Hepatocyte (in vitro differentiated cells): Measurements from ENCODE around the gene APOL1. TPM values are rescaled to one million over a fixed set of nuclear protein-coding genes. Genes with fewer than 3 reads are reported as not detected.

ENCODE experiments used
- DNase-seq: peaks from one replicate; pipeline ENCODE4 v3.0.0-alpha.2; 2016; ENCODE audit warnings: low spot score
- H2AFZ ChIP-seq: fragments of 200-600 bp; sonication (generic); 2 replicates; pipeline ENCODE4 v1.6.0; 2016; ENCODE audit warnings: antibody characterized with exemption, mild to moderate bottlenecking
- H3K27ac ChIP-seq: fragments of 200-600 bp; sonication (generic); 2 replicates; pipeline ENCODE4 v1.5.1; 2016; ENCODE audit warnings: mild to moderate bottlenecking
- H3K27me3 ChIP-seq: fragments of 200-600 bp; sonication (generic); 2 replicates; pipeline ENCODE4 v1.6.1; 2016
- H3K36me3 ChIP-seq: fragments of 200-600 bp; sonication (generic); replicated peaks from 2 replicates; pipeline ENCODE4 v1.5.1; 2016; ENCODE audit warnings: low read depth; ENCODE audit not compliant: insufficient read depth
- H3K4me1 ChIP-seq: fragments of 200-600 bp; sonication (generic); 2 replicates; pipeline ENCODE4 v1.5.1; 2016; ENCODE audit warnings: mild to moderate bottlenecking, moderate library complexity; ENCODE audit not compliant: insufficient read depth
- H3K4me2 ChIP-seq: fragments of 200-600 bp; sonication (generic); 2 replicates; pipeline ENCODE4 v1.6.0; 2016
- H3K4me3 ChIP-seq: fragments of 200-600 bp; sonication (generic); 2 replicates; pipeline ENCODE4 v1.5.1; 2016; ENCODE audit warnings: mild to moderate bottlenecking
- H3K79me2 ChIP-seq: fragments of 200-600 bp; sonication (generic); 2 replicates; pipeline ENCODE4 v1.6.0; 2017; ENCODE audit warnings: mild to moderate bottlenecking
- H3K9me2 ChIP-seq: fragments of 200-600 bp; sonication (generic); replicated peaks from 2 replicates; pipeline ENCODE4 v1.6.0; 2017; ENCODE audit warnings: mild to moderate bottlenecking; ENCODE audit not compliant: insufficient read depth
- H3K9me3 ChIP-seq: fragments of 200-600 bp; sonication (generic); 2 replicates; pipeline ENCODE4 v1.5.1; 2016; ENCODE audit warnings: low read depth, mild to moderate bottlenecking
- H4K20me1 ChIP-seq: fragments of 200-600 bp; sonication (generic); 2 replicates; pipeline ENCODE4 v1.6.0; 2016; ENCODE audit warnings: mild to moderate bottlenecking; ENCODE audit not compliant: insufficient read depth, poor library complexity, severe bottlenecking
- CTCF ChIP-seq: fragments of 200-600 bp; sonication (generic); IDR thresholded peaks from 2 replicates; pipeline ENCODE4 v1.5.1; 2016; ENCODE audit warnings: antibody characterized with exemption, mild to moderate bottlenecking; ENCODE audit not compliant: poor library complexity
- EZH2 ChIP-seq: fragments of 200-600 bp; sonication (generic); IDR thresholded peaks from 2 replicates; pipeline ENCODE4 v1.6.1; 2016; ENCODE audit warnings: antibody characterized with exemption, mild to moderate bottlenecking, borderline replicate concordance
- EZH2phosphoT487 ChIP-seq: fragments of 200-600 bp; sonication (generic); IDR thresholded peaks from one replicate; pipeline ENCODE4 v1.6.1; 2018; ENCODE audit warnings: antibody characterized with exemption, mild to moderate bottlenecking, low read depth, moderate library complexity; ENCODE audit not compliant: unreplicated experiment, severe bottlenecking
- WGBS: methylation state at CpG from one replicate; pipeline ENCODE4 v1.1.6; 2016; ENCODE audit warnings: low lambda C conversion rate; ENCODE audit errors: missing lambda C conversion rate; 5-methylcytosine and 5-hydroxymethylcytosine counted together
- polyA plus RNA-seq: library from polyadenylated mRNA; unstranded; fragments of >200 nt; fragmentation: Nextera tagmentation; extraction: Ambion mirVana; gene quantifications from 2 replicates; pipeline ENCODE4 v1.2.1, GENCODE V29; 2016
- total RNA-seq: library from RNA; depleted of rRNA; stranded (reverse); fragments of >200 nt; gene quantifications from 2 replicates; pipeline ENCODE4 v1.2.3, GENCODE V29; 2014

The APOL1 gene
- total and polyA plus RNA-seq, 2 experiments from 2014 or later = 6.4 to 7.3 TPM

GRCh38 chr22:36239401-36240171, 13.3 kb upstream of the APOL1 start, which contains the start of gene APOL2:
APOL2 (minus strand) TSS chr22:36239527; CDS start chr22:36233162, 6,365 bp downstream.
- DNase-seq = peak; percentile 96
- WGBS = 15% methylated on average over 13 of the region's 13 CpGs
- H3K27me3 ChIP-seq = no peaks in the 10 kb centered on the region
- H3K27ac ChIP-seq = peak within 1 kb of the TSS; percentile 89
- H3K36me3 ChIP-seq = no peaks in the 10 kb centered on the region
- H3K9me2 ChIP-seq = no peaks in the 10 kb centered on the region
- H3K4me2 ChIP-seq = peak within 1 kb of the TSS; percentile 93
- peak within 1 kb of the TSS; percentile 23 for H3K4me3 ChIP-seq
- H3K79me2 ChIP-seq = peaks cover 39% of the 10 kb centered on the region
- no peaks in the 10 kb centered on the region for H3K9me3 ChIP-seq
- no peak for TF ChIP-seq EZH2phosphoT487
- peak; percentile 63 for TF ChIP-seq CTCF
- H4K20me1 ChIP-seq = no peaks in the 10 kb centered on the region
- H3K4me1 ChIP-seq = peaks cover 18% of the 10 kb centered on the region
- peak within 1 kb of the TSS; percentile 42 for H2AFZ ChIP-seq

GRCh38 chr22:36243986-36244385, 8.9 kb upstream of the APOL1 start:
- Histone ChIP-seq H3K27ac (no peak overlapping the region), H3K4me3 (no peak overlapping the region), H3K79me2 (no peaks in the 10 kb centered on the region), H3K9me3 (no peaks in the 10 kb centered on the region), H3K4me1 (peaks cover 4% of the 10 kb centered on the region), H3K4me2 (no peak overlapping the region), H2AFZ (no peak overlapping the region), H3K36me3 (no peaks in the 10 kb centered on the region), H3K27me3 (no peaks in the 10 kb centered on the region), H4K20me1 (no peaks in the 10 kb centered on the region), H3K9me2 (no peaks in the 10 kb centered on the region)
- TF ChIP-seq EZH2 = no peak
- TF ChIP-seq EZH2phosphoT487 = no peak
- TF ChIP-seq CTCF = no peak
- WGBS = 94% methylated on average over 5 of the region's 5 CpGs
- no peak for DNase-seq

GRCh38 chr22:36244522-36245391, 8.2 kb upstream of the APOL1 start:
- H2AFZ ChIP-seq = no peak overlapping the region
- 91% methylated on average over 5 of the region's 5 CpGs for WGBS
- H3K4me2 ChIP-seq = no peak overlapping the region

More at GRCh38 chr22:36244522-36245391, 8.2 kb upstream of the APOL1 start:
- Histone ChIP-seq H3K4me3 (no peak overlapping the region), H3K36me3 (no peaks in the 10 kb centered on the region), H4K20me1 (no peaks in the 10 kb centered on the region), H3K27me3 (no peaks in the 10 kb centered on the region), H3K9me2 (no peaks in the 10 kb centered on the region), H3K79me2 (no peaks in the 10 kb centered on the region), H3K4me1 (peaks cover 2% of the 10 kb centered on the region), H3K9me3 (no peaks in the 10 kb centered on the region), H3K27ac (no peak overlapping the region)
- TF ChIP-seq CTCF (no peak), EZH2 (no peak), EZH2phosphoT487 (no peak)
- no peak for DNase-seq
